DND-41 (cell line): ENCODE measurements around the gene TMEM154.

Experiments
- EZH2 ChIP-seq: IDR thresholded peaks from 3 replicates; pipeline ENCODE4 v1.6.1; 2012; ENCODE audit warnings: borderline replicate concordance, low read depth, mild to moderate bottlenecking, moderate library complexity, low read length, inconsistent platforms; ENCODE audit not compliant: severe bottlenecking
- TF ChIP-seq, protein P1 (sequence below): IDR thresholded peaks from 2 replicates; pipeline ENCODE4 v1.5.1; 2012; ENCODE audit warnings: borderline replicate concordance, low read length, moderate library complexity, mild to moderate bottlenecking; ENCODE audit not compliant: poor library complexity, severe bottlenecking; ENCODE audit errors: extremely low read depth

DNA sequence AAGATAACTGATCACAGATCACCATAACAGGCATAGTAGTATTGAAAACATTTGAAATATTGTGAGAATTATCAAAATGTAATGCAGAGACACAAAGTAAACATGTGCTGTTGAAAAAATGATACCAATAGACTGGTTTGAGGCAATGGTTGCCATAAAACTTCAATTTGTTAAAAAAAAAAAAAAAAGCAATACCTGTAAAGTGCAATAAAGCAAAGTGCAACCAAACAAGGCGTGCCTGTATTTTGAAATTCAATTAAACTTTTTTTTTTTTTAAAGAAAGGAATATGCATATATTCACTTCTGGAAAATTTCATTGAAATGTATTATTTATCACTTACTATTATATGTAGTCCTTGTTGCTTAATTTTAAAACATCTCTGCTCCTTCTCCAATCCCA, 27.7 kb downstream of the TMEM154 start:
- TF ChIP-seq, protein P1, sequence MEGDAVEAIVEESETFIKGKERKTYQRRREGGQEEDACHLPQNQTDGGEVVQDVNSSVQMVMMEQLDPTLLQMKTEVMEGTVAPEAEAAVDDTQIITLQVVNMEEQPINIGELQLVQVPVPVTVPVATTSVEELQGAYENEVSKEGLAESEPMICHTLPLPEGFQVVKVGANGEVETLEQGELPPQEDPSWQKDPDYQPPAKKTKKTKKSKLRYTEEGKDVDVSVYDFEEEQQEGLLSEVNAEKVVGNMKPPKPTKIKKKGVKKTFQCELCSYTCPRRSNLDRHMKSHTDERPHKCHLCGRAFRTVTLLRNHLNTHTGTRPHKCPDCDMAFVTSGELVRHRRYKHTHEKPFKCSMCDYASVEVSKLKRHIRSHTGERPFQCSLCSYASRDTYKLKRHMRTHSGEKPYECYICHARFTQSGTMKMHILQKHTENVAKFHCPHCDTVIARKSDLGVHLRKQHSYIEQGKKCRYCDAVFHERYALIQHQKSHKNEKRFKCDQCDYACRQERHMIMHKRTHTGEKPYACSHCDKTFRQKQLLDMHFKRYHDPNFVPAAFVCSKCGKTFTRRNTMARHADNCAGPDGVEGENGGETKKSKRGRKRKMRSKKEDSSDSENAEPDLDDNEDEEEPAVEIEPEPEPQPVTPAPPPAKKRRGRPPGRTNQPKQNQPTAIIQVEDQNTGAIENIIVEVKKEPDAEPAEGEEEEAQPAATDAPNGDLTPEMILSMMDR: no peak
- no peak for TF ChIP-seq EZH2
